A204.1 (cell line): Measurements from ENCODE around the gene XCR1.
"Not testable (repeated sequence)": the region's sequence is repeated elsewhere in the genome, so short reads cannot be mapped to it uniquely, and the experiment has no call there.

Experiments
- FAIRE-seq: peaks from 2 replicates; lab custom pipeline; 2012; peaks lifted over from hg19 to GRCh38; lab: Jason Lieb, UNC

XCR1 gene

GRCh38 chr3:46027021-46027705 lies at the start of gene XCR1:
Gene XCR1, minus strand, starts transcription at chr3:46027483. Its CDS starts 5,536 bp downstream, at chr3:46021947.
- no peak for FAIRE-seq

GRCh38 chr3:46076606-46077005 lies 49.3 kb upstream of the XCR1 start:
- no peak for FAIRE-seq

- FAIRE-seq = no peak
Measured at GRCh38 chr3:46075816-46076215, 48.5 kb upstream of the XCR1 start.

- FAIRE-seq = no peak
Measured at GRCh38 chr3:46071222-46071858, 44.1 kb upstream of the XCR1 start.

GRCh38 chr3:46070595-46071093 lies 43.4 kb upstream of the XCR1 start:
- no peak for FAIRE-seq

- FAIRE-seq = no peak
Measured at GRCh38 chr3:46068501-46068900, 41.2 kb upstream of the XCR1 start.

GRCh38 chr3:46067401-46067800 lies 40.1 kb upstream of the XCR1 start:
- no peak for FAIRE-seq

GRCh38 chr3:46065750-46066256 lies 38.5 kb upstream of the XCR1 start:
- FAIRE-seq = no peak

GRCh38 chr3:46065294-46065705 lies 38.0 kb upstream of the XCR1 start:
- no peak for FAIRE-seq

- no peak for FAIRE-seq
Measured at GRCh38 chr3:46062679-46063078, 35.4 kb upstream of the XCR1 start.

GRCh38 chr3:46061887-46062286 lies 34.6 kb upstream of the XCR1 start:
- no peak for FAIRE-seq

GRCh38 chr3:46061108-46061720 lies 33.9 kb upstream of the XCR1 start:
- FAIRE-seq = no peak

- FAIRE-seq = no peak
Measured at GRCh38 chr3:46060551-46060950, 33.3 kb upstream of the XCR1 start.

- FAIRE-seq = no peak
Measured at GRCh38 chr3:46059432-46059831, 32.1 kb upstream of the XCR1 start.

- FAIRE-seq = no peak
Measured at GRCh38 chr3:46058981-46059380, 31.7 kb upstream of the XCR1 start.

- FAIRE-seq = no peak
Measured at GRCh38 chr3:46057716-46058115, 30.4 kb upstream of the XCR1 start.

- FAIRE-seq = no peak
Measured at GRCh38 chr3:46056686-46057085, 29.4 kb upstream of the XCR1 start.

GRCh38 chr3:46053761-46054515 lies 26.7 kb upstream of the XCR1 start:
- not testable (repeated sequence) for FAIRE-seq

- not testable (repeated sequence) for FAIRE-seq
Measured at GRCh38 chr3:46053265-46053664, 26.0 kb upstream of the XCR1 start.

- no peak for FAIRE-seq
Measured at GRCh38 chr3:46052531-46052930, 25.2 kb upstream of the XCR1 start.

GRCh38 chr3:46049093-46049492 lies 21.8 kb upstream of the XCR1 start:
- no peak for FAIRE-seq

- not testable (repeated sequence) for FAIRE-seq
Measured at GRCh38 chr3:46046231-46046630, 18.9 kb upstream of the XCR1 start.
